Activated T-helper 1 cell treated with anti-CD3 and anti-CD28 coated beads, Interleukin-2, amount 50 U/mL, for 16 hours (primary cell): ENCODE results near the gene CLRN2.

Experiments used
- DNase-seq, 2 donors: peaks; one replicate each; pipeline ENCODE4 v3.0.0-alpha.2; 2020; ENCODE audit warnings: low read depth in 1 of 2, low spot score in 1 of 2

CLRN2 gene

GRCh38 chr4:17514865-17515264 lies at the start of gene CLRN2:
Gene CLRN2, plus strand, starts transcription at chr4:17515165. Its CDS starts 102 bp downstream, at chr4:17515267.
- no peak for DNase-seq

GRCh38 chr4:17468619-17469221 lies 46.2 kb upstream of the CLRN2 start:
- no peak for DNase-seq

GRCh38 chr4:17469931-17470674 lies 44.9 kb upstream of the CLRN2 start:
- no peak for DNase-seq

- no peak for DNase-seq
Measured at GRCh38 chr4:17475481-17475880, 39.5 kb upstream of the CLRN2 start.

GRCh38 chr4:17476853-17477252 lies 38.1 kb upstream of the CLRN2 start:
- no peak for DNase-seq

- no peak for DNase-seq
Measured at GRCh38 chr4:17477774-17478472, 37.0 kb upstream of the CLRN2 start.

GRCh38 chr4:17480210-17480927 lies 34.6 kb upstream of the CLRN2 start:
- no peak for DNase-seq

- no peak for DNase-seq
Measured at GRCh38 chr4:17480955-17481354, 34.0 kb upstream of the CLRN2 start.

GRCh38 chr4:17482716-17483115 lies 32.2 kb upstream of the CLRN2 start:
- DNase-seq, result no peak

- no peak for DNase-seq
Measured at GRCh38 chr4:17489123-17489522, 25.8 kb upstream of the CLRN2 start.

GRCh38 chr4:17489721-17490120 lies 25.2 kb upstream of the CLRN2 start:
- DNase-seq, result no peak

- no peak for DNase-seq
Measured at GRCh38 chr4:17490575-17491059, 24.3 kb upstream of the CLRN2 start.

GRCh38 chr4:17491196-17491595 lies 23.8 kb upstream of the CLRN2 start:
- DNase-seq, result no peak

GRCh38 chr4:17492058-17492741 lies 22.8 kb upstream of the CLRN2 start:
- no peak for DNase-seq

GRCh38 chr4:17492876-17493275 lies 22.1 kb upstream of the CLRN2 start:
- DNase-seq, result no peak

- DNase-seq, result no peak
Measured at GRCh38 chr4:17493619-17494018, 21.3 kb upstream of the CLRN2 start.

GRCh38 chr4:17494258-17495190 lies 20.4 kb upstream of the CLRN2 start:
- DNase-seq, result no peak

- no peak for DNase-seq
Measured at GRCh38 chr4:17497890-17498523, 17.0 kb upstream of the CLRN2 start.

- no peak for DNase-seq
Measured at GRCh38 chr4:17500574-17500973, 14.4 kb upstream of the CLRN2 start.
